Activated naive CD4-positive, alpha-beta T cell treated with Interleukin-2 at 50 U/mL for 16 hours (primary cell): ENCODE data around the gene ABHD16A.

ENCODE experiments used
- DNase-seq: peaks from one replicate; pipeline ENCODE4 v3.0.0-alpha.2; 2020

ABHD16A gene

GRCh38 chr6:31730631-31731086 lies 27.5 kb upstream of the ABHD16A start:
- no peak for DNase-seq

- DNase-seq: peak; percentile 60
Observed at GRCh38 chr6:31729979-31730630, 27.0 kb upstream of the ABHD16A start.

- peak; percentile 80 for DNase-seq
Observed at GRCh38 chr6:31729515-31729978, 26.4 kb upstream of the ABHD16A start.

- no peak for DNase-seq
Observed at GRCh38 chr6:31728767-31729514, 25.8 kb upstream of the ABHD16A start, which contains the start of gene DDAH2. TSS of gene DDAH2 (minus strand) at chr6:31729299. CDS start at chr6:31729161, 138 bp downstream.

- no peak for DNase-seq
Observed at GRCh38 chr6:31727717-31728671, 24.9 kb upstream of the ABHD16A start.

- no peak for DNase-seq
Observed at GRCh38 chr6:31727034-31727716, 24.1 kb upstream of the ABHD16A start.

GRCh38 chr6:31725502-31726350 lies 22.6 kb upstream of the ABHD16A start:
- no peak for DNase-seq

- no peak for DNase-seq
Observed at GRCh38 chr6:31723980-31724691, 21.0 kb upstream of the ABHD16A start.

GRCh38 chr6:31723245-31723979 lies 20.3 kb upstream of the ABHD16A start, which contains the start of gene MPIG6B:
TSS of gene MPIG6B (plus strand) at chr6:31723373. CDS start at chr6:31723384, 11 bp downstream.
- no peak for DNase-seq

- no peak for DNase-seq
Observed at GRCh38 chr6:31722173-31722572, 19.0 kb upstream of the ABHD16A start.

- no peak for DNase-seq
Observed at GRCh38 chr6:31721351-31722020, 18.4 kb upstream of the ABHD16A start, which contains the start of gene LY6G6C. TSS of gene LY6G6C (minus strand) at chr6:31721746. CDS start at chr6:31721679, 67 bp downstream.

- no peak for DNase-seq
Observed at GRCh38 chr6:31720196-31720770, 17.2 kb upstream of the ABHD16A start.

- no peak for DNase-seq
Observed at GRCh38 chr6:31719001-31719400, 15.9 kb upstream of the ABHD16A start.

- DNase-seq: no peak
Observed at GRCh38 chr6:31718265-31718664, 15.1 kb upstream of the ABHD16A start.

- DNase-seq: no peak
Observed at GRCh38 chr6:31717499-31718222, 14.5 kb upstream of the ABHD16A start.

GRCh38 chr6:31715022-31715958 lies 12.2 kb upstream of the ABHD16A start, which contains the start of gene LY6G6D:
TSS of gene LY6G6D (plus strand) at chr6:31715348. CDS start at chr6:31715356, 8 bp downstream.
- no peak for DNase-seq
